ENCODE data around the gene GRM6. TPM values are rescaled to one million over a fixed set of nuclear protein-coding genes. Genes with fewer than 3 reads are reported as not detected.
A peak's percentile ranks its signal among the peaks of the same experiment; 100 is the strongest.

Gene GRM6
- total RNA-seq = not detected
- polyA plus RNA-seq = under 1 TPM in 1 of 2 donors, not detected in 1; 0.04 TPM
- long read RNA-seq, donor 1 = 0 reads
- long read RNA-seq, donor 2 = 0 reads
- long read RNA-seq, donor 3 = 0 reads

DNA sequence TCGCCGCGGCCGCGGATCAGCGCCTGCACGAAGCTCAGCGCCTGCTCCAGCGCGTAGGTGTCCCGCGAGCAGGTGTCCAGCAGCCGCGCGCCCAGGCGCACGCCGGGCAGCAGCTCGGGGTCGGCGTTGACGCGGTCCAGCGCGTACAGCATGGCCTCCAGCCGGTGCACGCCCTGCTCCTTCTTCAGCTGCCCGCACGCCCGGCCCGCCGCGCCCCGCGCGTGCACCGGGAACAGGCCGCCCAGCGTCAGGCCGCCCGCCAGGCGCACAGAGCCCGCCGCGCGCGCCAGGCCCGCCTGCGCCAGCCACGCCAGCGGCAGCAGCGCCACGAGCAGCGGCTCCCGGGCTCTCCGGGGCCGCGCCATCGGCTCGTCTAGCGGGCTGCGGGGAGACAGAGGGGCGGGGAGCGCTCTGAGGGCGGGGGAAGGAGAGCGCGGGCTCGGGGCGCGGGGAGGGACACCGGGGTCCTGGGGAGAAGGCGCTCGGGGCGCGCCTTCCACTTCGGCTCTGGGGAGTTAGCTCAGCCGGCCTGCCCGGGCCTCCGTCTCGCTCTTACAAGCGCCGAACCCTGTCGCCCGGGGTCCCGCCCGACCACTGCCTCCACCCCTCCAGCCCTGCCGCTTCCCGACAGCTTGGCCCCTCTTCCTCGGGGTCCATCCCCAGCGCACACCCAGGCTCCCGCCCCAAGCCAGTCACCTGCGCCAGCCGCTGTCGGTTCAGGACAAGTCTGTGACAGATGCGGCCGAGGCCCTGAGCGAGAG, at the start of gene GRM6:
Gene GRM6 (minus strand): TSS at position 741 of the 761 bp plus-strand sequence. CDS start 376 bp downstream, at position 365.
- Histone ChIP-seq H3K4me1 (peaks cover 0 to 10% (median 0%) of the 10 kb centered on the region in 12 donors), H3K27ac (no peak within 1 kb of the TSS), H3K36me3 (no peaks in the 10 kb centered on the region), H3K4me3 (peak within 1 kb of the TSS in 1 of 12 donors; percentile 30), H3K9me3 (peaks cover 0 to 15% (median 2%) of the 10 kb centered on the region in 12 donors), H3K27me3 (peaks cover 3 to 54% (median 27%) of the 10 kb centered on the region in 9 donors)
- no peak for DNase-seq
- no peak for ATAC-seq
- TF ChIP-seq, protein P1, sequence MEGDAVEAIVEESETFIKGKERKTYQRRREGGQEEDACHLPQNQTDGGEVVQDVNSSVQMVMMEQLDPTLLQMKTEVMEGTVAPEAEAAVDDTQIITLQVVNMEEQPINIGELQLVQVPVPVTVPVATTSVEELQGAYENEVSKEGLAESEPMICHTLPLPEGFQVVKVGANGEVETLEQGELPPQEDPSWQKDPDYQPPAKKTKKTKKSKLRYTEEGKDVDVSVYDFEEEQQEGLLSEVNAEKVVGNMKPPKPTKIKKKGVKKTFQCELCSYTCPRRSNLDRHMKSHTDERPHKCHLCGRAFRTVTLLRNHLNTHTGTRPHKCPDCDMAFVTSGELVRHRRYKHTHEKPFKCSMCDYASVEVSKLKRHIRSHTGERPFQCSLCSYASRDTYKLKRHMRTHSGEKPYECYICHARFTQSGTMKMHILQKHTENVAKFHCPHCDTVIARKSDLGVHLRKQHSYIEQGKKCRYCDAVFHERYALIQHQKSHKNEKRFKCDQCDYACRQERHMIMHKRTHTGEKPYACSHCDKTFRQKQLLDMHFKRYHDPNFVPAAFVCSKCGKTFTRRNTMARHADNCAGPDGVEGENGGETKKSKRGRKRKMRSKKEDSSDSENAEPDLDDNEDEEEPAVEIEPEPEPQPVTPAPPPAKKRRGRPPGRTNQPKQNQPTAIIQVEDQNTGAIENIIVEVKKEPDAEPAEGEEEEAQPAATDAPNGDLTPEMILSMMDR (IDR thresholded peaks at IDR 0.05) = no peak
- TF ChIP-seq POLR2A (IDR thresholded peaks at IDR 0.05) = no peak
- 2 to 5% (median 3%) methylated on average over 6 to 97 of the region's 97 CpGs for WGBS, 4 donors
- intact Hi-C loops (cut with DNase I) = no loop called here

DNA sequence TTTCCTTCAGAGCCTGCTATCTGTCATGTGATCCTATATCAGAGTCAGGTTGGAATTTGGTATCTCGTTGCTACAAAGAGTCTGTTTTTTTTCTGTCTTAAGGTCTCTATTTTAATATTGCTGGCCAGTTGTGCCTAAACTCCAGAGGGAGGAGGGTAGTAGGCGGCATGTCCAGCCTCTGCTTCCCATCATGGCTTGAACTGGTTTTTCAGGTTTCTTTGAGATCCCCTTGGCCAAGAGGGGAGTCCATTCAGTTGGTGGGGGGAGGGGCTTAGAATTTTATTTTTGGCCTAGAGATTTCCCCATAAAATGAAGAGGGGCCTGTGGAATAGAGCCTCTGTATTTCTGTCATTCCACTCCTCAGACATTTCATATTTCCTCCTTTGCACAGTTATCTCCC, 49.6 kb upstream of the GRM6 start:
- H3K4me1 ChIP-seq = no peaks in the 10 kb centered on the region
- DNase-seq = no peak
- 71 to 79% (median 75%) methylated on average over 2 of the region's 2 CpGs for WGBS, 4 donors
- no peak for ATAC-seq
- H3K4me3 ChIP-seq = no peak overlapping the region
- TF ChIP-seq POLR2A (IDR thresholded peaks at IDR 0.05) = no peak
- TF ChIP-seq, protein P1 (IDR thresholded peaks at IDR 0.05) = no peak
- intact Hi-C loops (cut with DNase I) = no loop called here
- peaks cover 0 to 36% (median under 1%) of the 10 kb centered on the region in 12 donors for H3K9me3 ChIP-seq
- H3K27me3 ChIP-seq = no peaks in the 10 kb centered on the region
- no peaks in the 10 kb centered on the region for H3K36me3 ChIP-seq
- no peak overlapping the region for H3K27ac ChIP-seq

DNA sequence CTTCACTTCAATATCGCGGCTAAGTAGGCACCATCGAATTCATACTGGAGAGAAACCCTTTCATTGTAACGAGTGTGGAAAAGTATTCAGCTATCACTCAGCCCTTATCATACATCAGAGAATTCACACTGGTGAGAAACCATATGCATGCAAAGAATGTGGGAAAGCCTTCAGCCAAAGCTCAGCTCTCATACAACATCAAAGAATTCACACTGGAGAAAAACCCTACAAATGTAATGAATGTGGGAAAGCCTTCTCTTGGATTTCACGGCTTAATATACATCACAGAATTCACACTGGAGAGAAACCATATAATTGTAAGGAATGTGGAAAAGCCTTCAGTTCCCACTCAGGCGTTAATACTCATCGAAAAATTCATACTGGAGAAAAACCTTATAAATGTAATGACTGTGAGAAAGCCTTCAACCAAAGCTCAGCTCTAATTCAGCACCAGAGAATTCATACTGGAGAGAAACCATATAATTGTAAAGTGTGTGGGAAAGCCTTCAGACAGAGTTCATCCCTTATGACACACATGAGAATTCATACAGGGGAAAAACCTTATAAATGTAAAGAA, 38.0 kb upstream of the GRM6 start:
- H3K27me3 ChIP-seq = no peaks in the 10 kb centered on the region
- ATAC-seq = no peak
- intact Hi-C loops (cut with DNase I) = no loop called here
- no peaks in the 10 kb centered on the region for H3K4me1 ChIP-seq
- H3K36me3 ChIP-seq = peaks cover 15 to 68% (median 54%) of the 10 kb centered on the region in 9 donors
- no peak overlapping the region for H3K27ac ChIP-seq
- no peak overlapping the region for H3K4me3 ChIP-seq
- TF ChIP-seq, protein P1 (IDR thresholded peaks at IDR 0.05) = no peak
- TF ChIP-seq POLR2A (IDR thresholded peaks at IDR 0.05) = no peak
- H3K9me3 ChIP-seq = peaks cover 11 to 100% (median 96%) of the 10 kb centered on the region in 12 donors
- no peak for DNase-seq
- 97 to 98% (median 98%) methylated on average over 7 of the region's 7 CpGs for WGBS, 4 donors
